Type B pancreatic cell (in vitro differentiated cells): ENCODE results near the gene ITGA1. TPM values are rescaled to one million over a fixed set of nuclear protein-coding genes. Genes with fewer than 3 reads are reported as not detected.

Experiments used
- DNase-seq: peaks from one replicate; pipeline ENCODE4 v3.0.0; 2021; ENCODE audit warnings: mixed read lengths; ENCODE audit not compliant: unreplicated experiment; ENCODE audit errors: extremely low spot score
- H3K27ac Mint-ChIP-seq: 2 replicates; pipeline ENCODE4 v1.8.0; 2021; ENCODE audit warnings: mild to moderate bottlenecking, mixed read lengths
- H3K27me3 Mint-ChIP-seq: 2 replicates; pipeline ENCODE4 v1.8.0; 2021; ENCODE audit warnings: mixed read lengths
- H3K36me3 Mint-ChIP-seq: 2 replicates; pipeline ENCODE4 v1.8.0; 2021; ENCODE audit warnings: mixed read lengths
- H3K4me1 Mint-ChIP-seq: one replicate; pipeline ENCODE4 v1.8.0; 2021; ENCODE audit warnings: mixed read lengths; ENCODE audit not compliant: unreplicated experiment
- H3K4me3 Mint-ChIP-seq: 2 replicates; pipeline ENCODE4 v1.8.0; 2021; ENCODE audit warnings: mild to moderate bottlenecking, mixed read lengths
- H3K9me3 Mint-ChIP-seq: 2 replicates; pipeline ENCODE4 v1.8.0; 2021; ENCODE audit warnings: mixed read lengths
- CTCF ChIP-seq: fragments of 200-600 bp; sonication (generic); conservative IDR thresholded peaks from 2 replicates; pipeline ENCODE4 v1.5.0; 2021; ENCODE audit warnings: antibody characterized with exemption, mild to moderate bottlenecking
- total RNA-seq: library from RNA; stranded (reverse); gene quantifications from 2 replicates; pipeline ENCODE4 v1.2.1, GENCODE V29; 2021; ENCODE audit warnings: low replicate concordance

ITGA1 gene
- total RNA-seq, 1 donor from 2014 or later, result 17.0 TPM

- no peak for DNase-seq
- no peaks in the 10 kb centered on the region for H3K27me3 Mint-ChIP-seq
- peaks cover 7% of the 10 kb centered on the region for H3K9me3 Mint-ChIP-seq
- no peak for TF ChIP-seq CTCF
- H3K4me1 Mint-ChIP-seq, result no peaks in the 10 kb centered on the region
- no peak overlapping the region for H3K4me3 Mint-ChIP-seq
- no peaks in the 10 kb centered on the region for H3K36me3 Mint-ChIP-seq
- no peak overlapping the region for H3K27ac Mint-ChIP-seq
Observed at GRCh38 chr5:52822437-52822836, 34.7 kb downstream of the ITGA1 start.

- no peak for TF ChIP-seq CTCF
- Mint-ChIP-seq H3K9me3 (peaks cover 9% of the 10 kb centered on the region), H3K27ac (no peak overlapping the region), H3K36me3 (no peaks in the 10 kb centered on the region), H3K4me1 (no peaks in the 10 kb centered on the region), H3K4me3 (no peak overlapping the region), H3K27me3 (no peaks in the 10 kb centered on the region)
- no peak for DNase-seq
Observed at GRCh38 chr5:52824827-52825226, 37.1 kb downstream of the ITGA1 start.

GRCh38 chr5:52825826-52826225 is 38.1 kb downstream of the ITGA1 start:
- Mint-ChIP-seq H3K4me3 (no peak overlapping the region), H3K27me3 (no peaks in the 10 kb centered on the region), H3K4me1 (no peaks in the 10 kb centered on the region), H3K27ac (no peak overlapping the region), H3K9me3 (peaks cover 9% of the 10 kb centered on the region), H3K36me3 (no peaks in the 10 kb centered on the region)
- no peak for TF ChIP-seq CTCF
- DNase-seq, result no peak

GRCh38 chr5:52827815-52828214 is 40.1 kb downstream of the ITGA1 start:
- Mint-ChIP-seq H3K36me3 (no peaks in the 10 kb centered on the region), H3K27ac (no peak overlapping the region), H3K27me3 (no peaks in the 10 kb centered on the region), H3K4me1 (no peaks in the 10 kb centered on the region), H3K9me3 (peaks cover 9% of the 10 kb centered on the region), H3K4me3 (no peak overlapping the region)
- no peak for DNase-seq
- no peak for TF ChIP-seq CTCF

GRCh38 chr5:52829664-52830063 is 41.9 kb downstream of the ITGA1 start:
- Mint-ChIP-seq H3K9me3 (peaks cover 9% of the 10 kb centered on the region), H3K36me3 (no peaks in the 10 kb centered on the region), H3K4me1 (no peaks in the 10 kb centered on the region), H3K27me3 (no peaks in the 10 kb centered on the region), H3K4me3 (no peak overlapping the region), H3K27ac (no peak overlapping the region)
- TF ChIP-seq CTCF, result no peak
- no peak for DNase-seq

- Mint-ChIP-seq H3K27me3 (no peaks in the 10 kb centered on the region), H3K9me3 (peaks cover 9% of the 10 kb centered on the region), H3K4me3 (no peak overlapping the region), H3K27ac (no peak overlapping the region), H3K4me1 (no peaks in the 10 kb centered on the region), H3K36me3 (no peaks in the 10 kb centered on the region)
- TF ChIP-seq CTCF, result no peak
- no peak for DNase-seq
Observed at GRCh38 chr5:52830650-52831049, 42.9 kb downstream of the ITGA1 start.
